Hematopoietic multipotent progenitor cell treated with erythropoietin and hydrocortisone succinate and interleukin-3 and kit ligand, for 6 days (in vitro differentiated cells): Measurements from ENCODE around the gene OR8B8.
"Not testable (repeated sequence)": the region's sequence is repeated elsewhere in the genome, so short reads cannot be mapped to it uniquely, and the experiment has no call there.

Experiments used
- DNase-seq: peaks from one replicate; pipeline ENCODE4 v3.0.0-alpha.2; 2015

OR8B8 gene

GRCh38 chr11:124441081-124441480, 4.4 kb downstream of the OR8B8 start:
- no peak for DNase-seq

GRCh38 chr11:124440608-124441007, 4.9 kb downstream of the OR8B8 start:
- DNase-seq, result no peak

GRCh38 chr11:124434699-124435098, 10.8 kb downstream of the OR8B8 start:
- no peak for DNase-seq

- DNase-seq, result no peak
These were observed 15.9 kb downstream of the OR8B8 start for GRCh38 chr11:124429599-124429998.

GRCh38 chr11:124424384-124424921, 21.0 kb downstream of the OR8B8 start, which contains the start of gene OR8B4:
TSS of gene OR8B4 (minus strand) at chr11:124424871. CDS start at chr11:124424871, 0 bp downstream.
- DNase-seq, result no peak

- no peak for DNase-seq
These were observed 24.5 kb downstream of the OR8B8 start for GRCh38 chr11:124421043-124421442.

- DNase-seq, result peak; percentile 64
These were observed 30.1 kb downstream of the OR8B8 start for GRCh38 chr11:124415356-124415923.

GRCh38 chr11:124409906-124410305, 35.6 kb downstream of the OR8B8 start:
- DNase-seq, result no peak

- DNase-seq, result no peak
These were observed 39.9 kb downstream of the OR8B8 start for GRCh38 chr11:124405581-124405980.

GRCh38 chr11:124403186-124403585, 42.3 kb downstream of the OR8B8 start:
- DNase-seq, result not testable (repeated sequence)

GRCh38 chr11:124402326-124402922, 43.1 kb downstream of the OR8B8 start:
- peak; percentile 84 for DNase-seq

- no peak for DNase-seq
These were observed 46.6 kb downstream of the OR8B8 start, which contains the start of gene OR8B3 for GRCh38 chr11:124398924-124399323. TSS of gene OR8B3 (minus strand) at chr11:124399024. CDS start at chr11:124397351, 1,673 bp downstream.

GRCh38 chr11:124396847-124397246, 48.6 kb downstream of the OR8B8 start:
- not testable (repeated sequence) for DNase-seq

- peak; percentile 42 for DNase-seq
These were observed 51.1 kb downstream of the OR8B8 start for GRCh38 chr11:124394408-124394807.
